GM12892 (cell line): ENCODE results near the gene CRYGA.

Experiments used
- POLR2A ChIP-seq: IDR thresholded peaks from 2 replicates; pipeline ENCODE4 v1.6.1; 2011; ENCODE audit warnings: low read depth, low read length, control low read depth
- POLR2AphosphoS5 ChIP-seq: IDR thresholded peaks from 2 replicates; pipeline ENCODE4 v1.6.1; 2011; ENCODE audit warnings: low read depth, low read length, control low read depth
- TAF1 ChIP-seq: IDR thresholded peaks from 2 replicates; pipeline ENCODE4 v1.6.1; 2011; ENCODE audit warnings: low read depth, mild to moderate bottlenecking, control low read depth, low read length, borderline replicate concordance

DNA sequence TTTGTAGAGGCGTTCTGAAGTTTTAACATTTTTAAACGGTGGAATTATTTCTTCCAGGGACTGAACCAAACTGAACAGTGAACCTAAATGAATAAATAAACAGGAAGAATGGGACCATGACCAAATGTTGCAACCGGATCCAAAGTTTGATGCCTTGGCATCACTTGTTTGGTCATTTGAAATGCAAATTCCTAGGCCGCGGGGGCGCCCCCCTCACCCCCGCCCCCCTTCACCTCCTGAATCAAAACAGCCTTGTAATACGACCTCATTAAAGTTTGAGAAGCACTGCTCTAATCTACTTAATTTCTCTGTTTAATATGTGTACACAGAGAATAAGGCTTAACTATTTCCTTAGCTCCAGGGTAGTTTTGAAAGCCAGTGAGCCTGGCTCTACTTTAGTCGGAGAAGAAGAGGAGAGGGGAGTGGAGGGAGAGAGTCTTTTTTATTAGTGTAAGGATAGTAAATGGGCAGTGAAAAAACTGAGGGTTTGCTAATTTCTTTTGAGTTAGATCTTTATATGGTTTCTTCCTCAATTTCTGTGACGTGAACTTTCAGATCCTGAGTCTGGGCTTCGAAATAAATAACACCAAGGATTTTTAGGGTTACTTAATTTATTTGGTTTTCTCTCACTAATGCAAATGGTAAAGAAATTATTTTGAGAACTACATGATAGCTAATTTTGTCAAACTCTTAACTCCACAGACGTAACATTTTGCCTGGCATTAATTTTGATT lies 20.8 kb upstream of the CRYGA start:
- no peak for TF ChIP-seq POLR2A
- TF ChIP-seq TAF1, result no peak
- no peak for TF ChIP-seq POLR2AphosphoS5
